ENCODE measurements around the gene SRPX.

The SRPX gene

DNA sequence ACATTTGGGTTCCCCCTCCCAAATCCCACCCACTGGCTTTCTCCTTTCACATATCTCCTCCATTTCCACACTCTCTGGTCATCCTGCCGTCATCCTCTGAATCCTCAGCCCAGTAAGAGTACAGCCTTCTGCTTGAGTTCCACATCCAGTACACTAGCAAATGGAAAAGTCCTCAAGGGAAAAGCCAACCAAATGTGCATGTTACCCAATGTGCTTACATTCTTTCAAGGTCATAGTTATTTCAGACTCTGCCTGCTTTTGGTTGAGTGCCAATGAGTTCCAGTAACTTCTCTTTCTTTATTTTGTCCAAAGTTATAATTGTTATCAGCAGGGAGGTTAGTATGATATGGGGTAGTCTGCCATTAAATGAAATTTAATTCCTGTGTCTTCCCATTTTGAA, 78.1 kb downstream of the SRPX start:
- TF ChIP-seq, protein P1, sequence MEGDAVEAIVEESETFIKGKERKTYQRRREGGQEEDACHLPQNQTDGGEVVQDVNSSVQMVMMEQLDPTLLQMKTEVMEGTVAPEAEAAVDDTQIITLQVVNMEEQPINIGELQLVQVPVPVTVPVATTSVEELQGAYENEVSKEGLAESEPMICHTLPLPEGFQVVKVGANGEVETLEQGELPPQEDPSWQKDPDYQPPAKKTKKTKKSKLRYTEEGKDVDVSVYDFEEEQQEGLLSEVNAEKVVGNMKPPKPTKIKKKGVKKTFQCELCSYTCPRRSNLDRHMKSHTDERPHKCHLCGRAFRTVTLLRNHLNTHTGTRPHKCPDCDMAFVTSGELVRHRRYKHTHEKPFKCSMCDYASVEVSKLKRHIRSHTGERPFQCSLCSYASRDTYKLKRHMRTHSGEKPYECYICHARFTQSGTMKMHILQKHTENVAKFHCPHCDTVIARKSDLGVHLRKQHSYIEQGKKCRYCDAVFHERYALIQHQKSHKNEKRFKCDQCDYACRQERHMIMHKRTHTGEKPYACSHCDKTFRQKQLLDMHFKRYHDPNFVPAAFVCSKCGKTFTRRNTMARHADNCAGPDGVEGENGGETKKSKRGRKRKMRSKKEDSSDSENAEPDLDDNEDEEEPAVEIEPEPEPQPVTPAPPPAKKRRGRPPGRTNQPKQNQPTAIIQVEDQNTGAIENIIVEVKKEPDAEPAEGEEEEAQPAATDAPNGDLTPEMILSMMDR (conservative IDR thresholded peaks at IDR 0.05; ENCODE audit: low read length) = no peak
- no peak for TF ChIP-seq EZH2phosphoT487 (IDR thresholded peaks at IDR 0.05; ENCODE audit: borderline replicate concordance)

DNA sequence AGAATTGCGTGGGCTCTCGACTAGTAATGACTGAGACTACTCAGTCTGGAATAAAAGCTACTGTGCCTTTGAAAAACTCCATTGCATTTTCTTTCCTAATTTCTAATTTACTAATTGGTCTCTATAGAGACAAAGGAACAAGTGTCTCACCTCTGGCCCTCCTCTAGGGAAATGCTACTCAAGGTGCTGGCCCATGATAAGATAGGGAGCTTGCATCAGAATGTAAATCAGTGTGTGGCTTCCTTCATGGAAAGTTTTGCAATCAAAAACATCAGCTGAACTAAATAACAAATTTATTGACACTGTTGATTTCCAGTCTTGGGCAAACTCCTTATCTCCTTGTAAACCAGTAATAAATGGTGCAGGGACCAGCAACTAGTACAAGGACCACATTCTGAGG, 81.8 kb downstream of the SRPX start:
- Histone ChIP-seq H3K4me2 (ENCODE audit: low read depth, low read length, poor library complexity, severe bottlenecking) (no peak overlapping the region), H3K36me3 (ENCODE audit: insufficient read depth, low read length) (no peaks in the 10 kb centered on the region), H3K9me2 (replicated peaks; ENCODE audit: low read depth, low read length) (no peaks in the 10 kb centered on the region), H3K79me2 (ENCODE audit: insufficient read depth, low read length) (no peaks in the 10 kb centered on the region), H3K27me3 (ENCODE audit: insufficient read depth, low read length, poor library complexity, severe bottlenecking) (no peaks in the 10 kb centered on the region), H3K9ac (ENCODE audit: low read depth, low read length, poor library complexity, severe bottlenecking) (no peak overlapping the region), H4K20me1 (ENCODE audit: insufficient read depth, low read length, poor library complexity, severe bottlenecking) (no peaks in the 10 kb centered on the region), H3K4me3 (ENCODE audit: low read length, poor library complexity, severe bottlenecking) (no peak overlapping the region), H3K4me1 (ENCODE audit: insufficient read depth, low read length, poor library complexity, severe bottlenecking) (no peaks in the 10 kb centered on the region), H3K9me3 (ENCODE audit: insufficient read depth, low read depth, low read length) (no peaks in the 10 kb centered on the region), H3F3A (ENCODE audit: low read depth) (no peaks in the 10 kb centered on the region), H2AFZ (ENCODE audit: low read length) (no peak overlapping the region)
- TF ChIP-seq, protein P1 (conservative IDR thresholded peaks at IDR 0.05; ENCODE audit: low read length) = no peak
- TF ChIP-seq EZH2phosphoT487 (IDR thresholded peaks at IDR 0.05; ENCODE audit: borderline replicate concordance) = no peak

More for the DNA sequence above, 78.1 kb downstream of the SRPX start:
- no peaks in the 10 kb centered on the region for H3K36me3 ChIP-seq (ENCODE audit: insufficient read depth, low read length)
- no peak overlapping the region for H3K4me2 ChIP-seq (ENCODE audit: low read depth, low read length, poor library complexity, severe bottlenecking)
- no peaks in the 10 kb centered on the region for H3K9me2 ChIP-seq (replicated peaks; ENCODE audit: low read depth, low read length)
- H3F3A ChIP-seq (ENCODE audit: low read depth) = no peaks in the 10 kb centered on the region
- H3K4me3 ChIP-seq (ENCODE audit: low read length, poor library complexity, severe bottlenecking) = no peak overlapping the region
- no peaks in the 10 kb centered on the region for H3K27me3 ChIP-seq (ENCODE audit: insufficient read depth, low read length, poor library complexity, severe bottlenecking)
- no peaks in the 10 kb centered on the region for H3K4me1 ChIP-seq (ENCODE audit: insufficient read depth, low read length, poor library complexity, severe bottlenecking)
- no peaks in the 10 kb centered on the region for H3K9me3 ChIP-seq (ENCODE audit: insufficient read depth, low read depth, low read length)
- H3K79me2 ChIP-seq (ENCODE audit: insufficient read depth, low read length) = no peaks in the 10 kb centered on the region
- no peak overlapping the region for H3K9ac ChIP-seq (ENCODE audit: low read depth, low read length, poor library complexity, severe bottlenecking)
- H2AFZ ChIP-seq (ENCODE audit: low read length) = no peak overlapping the region
- H4K20me1 ChIP-seq (ENCODE audit: insufficient read depth, low read length, poor library complexity, severe bottlenecking) = no peaks in the 10 kb centered on the region

DNA sequence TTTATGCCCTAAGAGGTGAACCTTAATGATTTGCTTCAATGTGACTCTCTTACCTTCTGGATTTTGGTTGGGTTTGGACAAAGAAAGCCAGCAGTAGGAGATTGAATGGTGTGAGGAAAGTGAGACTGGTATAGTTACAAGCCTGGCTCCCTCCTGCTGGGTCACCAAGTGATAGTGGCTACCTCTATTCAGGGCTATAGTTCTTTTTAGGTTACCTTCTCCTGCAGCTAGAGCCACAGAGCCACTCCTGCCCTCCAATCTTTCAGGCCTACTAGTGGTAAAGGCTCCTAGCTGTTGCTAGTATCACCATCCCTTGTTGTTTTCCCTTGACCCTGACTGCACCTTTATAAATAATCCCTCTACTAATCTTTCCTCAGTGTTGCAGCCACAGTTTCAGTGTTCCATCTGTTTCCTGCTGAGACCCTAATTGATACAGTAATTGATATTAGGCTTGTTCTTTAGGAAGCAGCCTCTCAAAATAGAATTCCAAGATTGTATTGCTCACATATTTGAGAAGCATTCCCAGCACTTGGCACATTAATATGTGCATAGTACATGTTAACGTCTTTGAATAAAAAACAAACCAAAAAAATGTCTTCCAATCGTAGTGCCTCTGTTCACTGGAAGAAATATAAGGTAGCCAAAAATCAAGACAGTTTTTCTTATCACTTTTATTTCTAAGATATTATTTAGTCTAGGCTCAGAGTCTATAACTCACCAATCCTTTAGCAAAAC, 82.3 kb downstream of the SRPX start:
- H3K9me2 ChIP-seq (replicated peaks; ENCODE audit: low read depth, low read length) = no peaks in the 10 kb centered on the region
- no peaks in the 10 kb centered on the region for H4K20me1 ChIP-seq (ENCODE audit: insufficient read depth, low read length, poor library complexity, severe bottlenecking)
- H3K9ac ChIP-seq (ENCODE audit: low read depth, low read length, poor library complexity, severe bottlenecking) = no peak overlapping the region
- no peaks in the 10 kb centered on the region for H3K4me1 ChIP-seq (ENCODE audit: insufficient read depth, low read length, poor library complexity, severe bottlenecking)
- no peak overlapping the region for H3K4me3 ChIP-seq (ENCODE audit: low read length, poor library complexity, severe bottlenecking)
- TF ChIP-seq, protein P1 (conservative IDR thresholded peaks at IDR 0.05; ENCODE audit: low read length) = no peak
- no peak for TF ChIP-seq EZH2phosphoT487 (IDR thresholded peaks at IDR 0.05; ENCODE audit: borderline replicate concordance)
- no peaks in the 10 kb centered on the region for H3K79me2 ChIP-seq (ENCODE audit: insufficient read depth, low read length)
- no peaks in the 10 kb centered on the region for H3K27me3 ChIP-seq (ENCODE audit: insufficient read depth, low read length, poor library complexity, severe bottlenecking)
- H3K36me3 ChIP-seq (ENCODE audit: insufficient read depth, low read length) = no peaks in the 10 kb centered on the region
- H3K9me3 ChIP-seq (ENCODE audit: insufficient read depth, low read depth, low read length) = no peaks in the 10 kb centered on the region
- H3F3A ChIP-seq (ENCODE audit: low read depth) = no peaks in the 10 kb centered on the region
- no peak overlapping the region for H2AFZ ChIP-seq (ENCODE audit: low read length)
- no peak overlapping the region for H3K4me2 ChIP-seq (ENCODE audit: low read depth, low read length, poor library complexity, severe bottlenecking)

Measured in Loucy (cell line).